ENCODE measurements around the gene PLVAP. TPM values are rescaled to one million over a fixed set of nuclear protein-coding genes. Genes with fewer than 3 reads are reported as not detected.

The PLVAP gene
- total and polyA plus RNA-seq, 9 of the 15 experiments (the other 6 are each of a cell fraction or from before 2014, with no cell fraction given): 0.09 to 0.84 (median 0.51) TPM; not detected in 4

GRCh38 chr19:17309198-17309964 is 67.8 kb downstream of the PLVAP start, which contains the start of gene DDA1 (continued):
- TF ChIP-seq, protein P1, sequence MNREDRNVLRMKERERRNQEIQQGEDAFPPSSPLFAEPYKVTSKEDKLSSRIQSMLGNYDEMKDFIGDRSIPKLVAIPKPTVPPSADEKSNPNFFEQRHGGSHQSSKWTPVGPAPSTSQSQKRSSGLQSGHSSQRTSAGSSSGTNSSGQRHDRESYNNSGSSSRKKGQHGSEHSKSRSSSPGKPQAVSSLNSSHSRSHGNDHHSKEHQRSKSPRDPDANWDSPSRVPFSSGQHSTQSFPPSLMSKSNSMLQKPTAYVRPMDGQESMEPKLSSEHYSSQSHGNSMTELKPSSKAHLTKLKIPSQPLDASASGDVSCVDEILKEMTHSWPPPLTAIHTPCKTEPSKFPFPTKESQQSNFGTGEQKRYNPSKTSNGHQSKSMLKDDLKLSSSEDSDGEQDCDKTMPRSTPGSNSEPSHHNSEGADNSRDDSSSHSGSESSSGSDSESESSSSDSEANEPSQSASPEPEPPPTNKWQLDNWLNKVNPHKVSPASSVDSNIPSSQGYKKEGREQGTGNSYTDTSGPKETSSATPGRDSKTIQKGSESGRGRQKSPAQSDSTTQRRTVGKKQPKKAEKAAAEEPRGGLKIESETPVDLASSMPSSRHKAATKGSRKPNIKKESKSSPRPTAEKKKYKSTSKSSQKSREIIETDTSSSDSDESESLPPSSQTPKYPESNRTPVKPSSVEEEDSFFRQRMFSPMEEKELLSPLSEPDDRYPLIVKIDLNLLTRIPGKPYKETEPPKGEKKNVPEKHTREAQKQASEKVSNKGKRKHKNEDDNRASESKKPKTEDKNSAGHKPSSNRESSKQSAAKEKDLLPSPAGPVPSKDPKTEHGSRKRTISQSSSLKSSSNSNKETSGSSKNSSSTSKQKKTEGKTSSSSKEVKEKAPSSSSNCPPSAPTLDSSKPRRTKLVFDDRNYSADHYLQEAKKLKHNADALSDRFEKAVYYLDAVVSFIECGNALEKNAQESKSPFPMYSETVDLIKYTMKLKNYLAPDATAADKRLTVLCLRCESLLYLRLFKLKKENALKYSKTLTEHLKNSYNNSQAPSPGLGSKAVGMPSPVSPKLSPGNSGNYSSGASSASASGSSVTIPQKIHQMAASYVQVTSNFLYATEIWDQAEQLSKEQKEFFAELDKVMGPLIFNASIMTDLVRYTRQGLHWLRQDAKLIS (CRISPR knock-in tag; IDR thresholded peaks at IDR 0.05): peak; percentile 57; the same call in 1 of the 2 replicates
- TF ChIP-seq POLR2B (IDR thresholded peaks at IDR 0.05; ENCODE audit: low read depth, partially characterized antibody): peak; percentile 67
- TF ChIP-seq HOMEZ (CRISPR knock-in tag; IDR thresholded peaks at IDR 0.05): no peak
- TF ChIP-seq MBD1 (CRISPR knock-in tag; IDR thresholded peaks at IDR 0.05): no peak
- peak; percentile 50; the same call in 1 of the 2 replicates for TF ChIP-seq CTBP1 (IDR thresholded peaks at IDR 0.05; ENCODE audit: borderline replicate concordance)
- no peak for TF ChIP-seq BRCA1 (IDR thresholded peaks at IDR 0.05)
- no peak for TF ChIP-seq BRCA1 (CRISPR knock-in tag; IDR thresholded peaks at IDR 0.05)
- TF ChIP-seq SMARCE1 (IDR thresholded peaks at IDR 0.05): no peak
- TF ChIP-seq STAT5A (IDR thresholded peaks at IDR 0.05; ENCODE audit: borderline replicate concordance, low read length): no peak
- TF ChIP-seq NKRF (IDR thresholded peaks at IDR 0.05; ENCODE audit: borderline replicate concordance): peak; percentile 72
- TF ChIP-seq HDAC3 (IDR thresholded peaks at IDR 0.05; ENCODE audit: borderline replicate concordance, partially characterized antibody): no peak
- TF ChIP-seq CEBPG (CRISPR knock-in tag; IDR thresholded peaks at IDR 0.05): no peak
- TF ChIP-seq CEBPG (tag; conservative IDR thresholded peaks at IDR 0.05 in 1 of 2, IDR thresholded peaks at IDR 0.05 in 1 of 2): no peak
- no peak for TF ChIP-seq ZNF778 (CRISPR knock-in tag; IDR thresholded peaks at IDR 0.05)
- TF ChIP-seq, protein P2, sequence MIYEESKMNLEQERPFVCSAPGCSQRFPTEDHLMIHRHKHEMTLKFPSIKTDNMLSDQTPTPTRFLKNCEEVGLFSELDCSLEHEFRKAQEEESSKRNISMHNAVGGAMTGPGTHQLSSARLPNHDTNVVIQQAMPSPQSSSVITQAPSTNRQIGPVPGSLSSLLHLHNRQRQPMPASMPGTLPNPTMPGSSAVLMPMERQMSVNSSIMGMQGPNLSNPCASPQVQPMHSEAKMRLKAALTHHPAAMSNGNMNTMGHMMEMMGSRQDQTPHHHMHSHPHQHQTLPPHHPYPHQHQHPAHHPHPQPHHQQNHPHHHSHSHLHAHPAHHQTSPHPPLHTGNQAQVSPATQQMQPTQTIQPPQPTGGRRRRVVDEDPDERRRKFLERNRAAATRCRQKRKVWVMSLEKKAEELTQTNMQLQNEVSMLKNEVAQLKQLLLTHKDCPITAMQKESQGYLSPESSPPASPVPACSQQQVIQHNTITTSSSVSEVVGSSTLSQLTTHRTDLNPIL (CRISPR knock-in tag; IDR thresholded peaks at IDR 0.05): no peak

Measured in K562 (cell line).